DND-41 (cell line): ENCODE data around the gene GBA2.

Experiments
- ATAC-seq: fragments of 200-7000 bp; cut with Tn5 transposase; 3 replicates; pipeline ENCODE4 v1.9.1; 2021; ENCODE audit warnings: low read depth; ENCODE audit not compliant: insufficient read depth
- DNase-seq: peaks from one replicate; pipeline ENCODE4 v3.0.0-alpha.2; 2020
- H2AFZ ChIP-seq: 2 replicates; pipeline ENCODE4 v1.6.0; 2012; ENCODE audit warnings: low read depth, low read length
- H3K27ac ChIP-seq: 2 replicates; pipeline ENCODE4 v1.5.1; 2012; ENCODE audit warnings: low read length, inconsistent platforms
- H3K27me3 ChIP-seq: fragments of 200-600 bp; sonication (generic); 2 replicates; pipeline ENCODE4 v1.6.0; 2012; ENCODE audit warnings: low read length, mild to moderate bottlenecking, inconsistent platforms; ENCODE audit not compliant: insufficient read depth, poor library complexity
- H3K36me3 ChIP-seq: 2 replicates; pipeline ENCODE4 v1.5.1; 2012; ENCODE audit warnings: low read length, inconsistent platforms; ENCODE audit not compliant: insufficient read depth
- H3K4me1 ChIP-seq: 2 replicates; pipeline ENCODE4 v1.5.1; 2012; ENCODE audit warnings: mild to moderate bottlenecking, low read length; ENCODE audit not compliant: insufficient read depth
- H3K4me2 ChIP-seq: 2 replicates; pipeline ENCODE4 v1.6.0; 2012; ENCODE audit warnings: mild to moderate bottlenecking, moderate library complexity, low read length, inconsistent platforms; ENCODE audit not compliant: insufficient read depth
- H3K4me3 ChIP-seq, 2 experiments: fragments of 200-600 bp in 1 of 2; shearing (Covaris generic) in 1 of 2; 2 replicates each; pipeline ENCODE4 v1.5.1; 2012 to 2016; ENCODE audit warnings: inconsistent platforms in 2 of 2, low read length in 2 of 2, mild to moderate bottlenecking in 2 of 2, low read depth in 1 of 2, moderate library complexity in 1 of 2
- H3K79me2 ChIP-seq: 2 replicates; pipeline ENCODE4 v1.6.0; 2012; ENCODE audit warnings: low read length, inconsistent platforms; ENCODE audit not compliant: insufficient read depth
- H3K9ac ChIP-seq: 2 replicates; pipeline ENCODE4 v1.6.0; 2012; ENCODE audit warnings: low read depth, mild to moderate bottlenecking, inconsistent platforms, low read length, moderate library complexity
- H3K9me3 ChIP-seq: 2 replicates; pipeline ENCODE4 v1.5.1; 2012; ENCODE audit warnings: low read length, moderate library complexity, mild to moderate bottlenecking, inconsistent platforms; ENCODE audit not compliant: insufficient read depth, severe bottlenecking
- H4K20me1 ChIP-seq: 2 replicates; pipeline ENCODE4 v1.6.0; 2012; ENCODE audit warnings: low read length; ENCODE audit not compliant: insufficient read depth
- CTCF ChIP-seq: IDR thresholded peaks from 2 replicates; pipeline ENCODE4 v1.5.1; 2012; ENCODE audit warnings: borderline replicate concordance, low read length, moderate library complexity, mild to moderate bottlenecking; ENCODE audit not compliant: poor library complexity, severe bottlenecking; ENCODE audit errors: extremely low read depth
- EZH2 ChIP-seq: IDR thresholded peaks from 3 replicates; pipeline ENCODE4 v1.6.1; 2012; ENCODE audit warnings: borderline replicate concordance, low read depth, mild to moderate bottlenecking, moderate library complexity, low read length, inconsistent platforms; ENCODE audit not compliant: severe bottlenecking

GBA2 gene

DNA sequence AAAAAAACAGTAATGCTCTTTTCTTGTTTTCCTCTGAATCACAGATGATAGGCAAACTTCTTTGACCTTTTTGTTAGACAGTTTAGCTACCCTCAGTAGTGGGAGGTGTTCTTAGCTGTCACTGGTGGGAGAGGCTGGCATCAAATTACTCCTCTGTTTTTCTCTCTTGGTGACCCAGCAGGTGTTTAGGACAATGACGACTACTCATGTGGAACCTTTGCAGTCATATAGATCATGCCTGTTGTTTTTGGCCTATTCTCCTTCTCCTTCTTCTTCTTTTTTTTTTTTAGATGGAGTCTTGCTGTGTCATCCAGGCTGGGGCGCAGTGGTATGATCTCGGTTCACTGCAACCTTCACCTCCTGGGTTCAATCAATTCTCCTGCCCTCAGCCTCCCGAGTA, 27.0 kb upstream of the GBA2 start:
- H3K79me2 ChIP-seq, result peaks cover 4% of the 10 kb centered on the region; the same call in 1 of the 2 replicates
- no peaks in the 10 kb centered on the region for H3K4me1 ChIP-seq
- DNase-seq (no peak), ATAC-seq (no peak)
- H4K20me1 ChIP-seq, result no peaks in the 10 kb centered on the region; the same call in 1 of the 2 replicates
- no peak overlapping the region for H2AFZ ChIP-seq
- H3K27me3 ChIP-seq, result no peaks in the 10 kb centered on the region
- no peak for TF ChIP-seq CTCF
- no peak for TF ChIP-seq EZH2
- no peak overlapping the region for H3K9ac ChIP-seq
- no peak overlapping the region for H3K27ac ChIP-seq
- no peaks in the 10 kb centered on the region for H3K9me3 ChIP-seq
- H3K4me2 ChIP-seq, result no peak overlapping the region
- H3K36me3 ChIP-seq, result peaks cover 5% of the 10 kb centered on the region; the same call in 1 of the 2 replicates
- no peak overlapping the region for H3K4me3 ChIP-seq

- Histone ChIP-seq H3K4me3 (no peak overlapping the region), H3K27me3 (no peaks in the 10 kb centered on the region), H4K20me1 (peaks cover under 1% of the 10 kb centered on the region), H3K36me3 (peaks cover 5% of the 10 kb centered on the region; the same call in 1 of the 2 replicates), H3K9me3 (no peaks in the 10 kb centered on the region), H3K4me1 (no peaks in the 10 kb centered on the region), H2AFZ (no peak overlapping the region), H3K4me2 (no peak overlapping the region), H3K79me2 (peaks cover 5% of the 10 kb centered on the region; the same call in 1 of the 2 replicates), H3K27ac (no peak overlapping the region), H3K9ac (no peak overlapping the region)
- DNase-seq (no peak), ATAC-seq (no peak)
- TF ChIP-seq EZH2 (no peak), CTCF (no peak)
These were observed 26.0 kb upstream of the GBA2 start for GRCh38 chr9:35774907-35775635.

DNA sequence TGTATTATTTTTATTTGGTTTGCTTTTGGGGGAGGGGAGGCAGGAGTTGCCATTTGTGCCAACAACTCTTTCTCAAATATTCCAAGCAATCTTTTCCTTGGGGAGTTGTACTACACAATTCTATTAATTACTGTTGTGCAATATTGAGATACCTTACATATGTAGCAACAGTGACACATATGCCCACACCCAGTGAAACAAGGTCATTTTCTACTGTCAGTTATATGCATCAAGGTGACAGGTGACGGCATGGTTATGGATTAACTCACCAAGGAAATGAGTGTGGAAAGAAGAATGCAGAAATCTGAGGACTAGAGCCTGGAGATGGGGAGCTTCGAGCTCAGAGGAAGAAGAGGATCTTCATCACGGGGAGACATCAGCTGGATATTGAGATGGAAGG, 22.9 kb upstream of the GBA2 start:
- H3K27ac ChIP-seq, result no peak overlapping the region
- H3K9me3 ChIP-seq, result no peaks in the 10 kb centered on the region
- H3K27me3 ChIP-seq, result no peaks in the 10 kb centered on the region
- H3K4me2 ChIP-seq, result no peak overlapping the region
- no peak for TF ChIP-seq CTCF
- TF ChIP-seq EZH2, result no peak
- no peak for ATAC-seq
- H3K36me3 ChIP-seq, result peaks cover 5% of the 10 kb centered on the region; the same call in 1 of the 2 replicates
- peaks cover 17% of the 10 kb centered on the region for H3K79me2 ChIP-seq
- DNase-seq, result no peak
- H3K4me3 ChIP-seq, result no peak overlapping the region
- H3K4me1 ChIP-seq, result no peaks in the 10 kb centered on the region
- peaks cover 3% of the 10 kb centered on the region for H4K20me1 ChIP-seq
- H2AFZ ChIP-seq, result no peak overlapping the region
- no peak overlapping the region for H3K9ac ChIP-seq
